Ishikawa (cell line): ENCODE data around the gene PLCG1.

ENCODE experiments used
- CEBPB ChIP-seq: IDR thresholded peaks from 2 replicates; pipeline ENCODE4 v1.6.1; 2012
- CREB1 ChIP-seq: IDR thresholded peaks from 2 replicates; pipeline ENCODE4 v1.6.1; 2012; ENCODE audit warnings: low read depth
- EGR1 ChIP-seq: IDR thresholded peaks from 2 replicates; pipeline ENCODE4 v1.6.1; 2012
- EP300 ChIP-seq: IDR thresholded peaks from 2 replicates; pipeline ENCODE4 v1.6.1; 2012; ENCODE audit warnings: borderline replicate concordance
- FOXM1 ChIP-seq: IDR thresholded peaks from 2 replicates; pipeline ENCODE4 v1.6.1; 2012; ENCODE audit warnings: low read depth, borderline replicate concordance
- NFIC ChIP-seq: IDR thresholded peaks from 2 replicates; pipeline ENCODE4 v1.6.1; 2012
- RAD21 ChIP-seq: IDR thresholded peaks from 2 replicates; pipeline ENCODE4 v1.6.1; 2012; ENCODE audit warnings: low read depth
- TAF1 ChIP-seq: IDR thresholded peaks from 2 replicates; pipeline ENCODE4 v1.6.1; 2012; ENCODE audit warnings: low read depth, mild to moderate bottlenecking
- TCF12 ChIP-seq: IDR thresholded peaks from 2 replicates; pipeline ENCODE4 v1.6.1; 2012; ENCODE audit warnings: low read depth
- TEAD4 ChIP-seq: IDR thresholded peaks from 2 replicates; pipeline ENCODE4 v1.6.1; 2012
- YY1 ChIP-seq: IDR thresholded peaks from 2 replicates; pipeline ENCODE4 v1.6.1; 2012; ENCODE audit warnings: low read depth
- ZBTB7A ChIP-seq: IDR thresholded peaks from 2 replicates; pipeline ENCODE4 v1.6.1; 2012; ENCODE audit warnings: low read depth
- TF ChIP-seq, protein P1 (sequence below): IDR thresholded peaks from 2 replicates; pipeline ENCODE4 v1.6.1; 2012; ENCODE audit warnings: low read depth, mild to moderate bottlenecking
- TF ChIP-seq, protein P2 (sequence below): IDR thresholded peaks from 2 replicates; pipeline ENCODE4 v1.6.1; 2012
- TF ChIP-seq, protein P3 (sequence below): IDR thresholded peaks from 2 replicates; pipeline ENCODE4 v1.6.1; 2012

The PLCG1 gene

DNA sequence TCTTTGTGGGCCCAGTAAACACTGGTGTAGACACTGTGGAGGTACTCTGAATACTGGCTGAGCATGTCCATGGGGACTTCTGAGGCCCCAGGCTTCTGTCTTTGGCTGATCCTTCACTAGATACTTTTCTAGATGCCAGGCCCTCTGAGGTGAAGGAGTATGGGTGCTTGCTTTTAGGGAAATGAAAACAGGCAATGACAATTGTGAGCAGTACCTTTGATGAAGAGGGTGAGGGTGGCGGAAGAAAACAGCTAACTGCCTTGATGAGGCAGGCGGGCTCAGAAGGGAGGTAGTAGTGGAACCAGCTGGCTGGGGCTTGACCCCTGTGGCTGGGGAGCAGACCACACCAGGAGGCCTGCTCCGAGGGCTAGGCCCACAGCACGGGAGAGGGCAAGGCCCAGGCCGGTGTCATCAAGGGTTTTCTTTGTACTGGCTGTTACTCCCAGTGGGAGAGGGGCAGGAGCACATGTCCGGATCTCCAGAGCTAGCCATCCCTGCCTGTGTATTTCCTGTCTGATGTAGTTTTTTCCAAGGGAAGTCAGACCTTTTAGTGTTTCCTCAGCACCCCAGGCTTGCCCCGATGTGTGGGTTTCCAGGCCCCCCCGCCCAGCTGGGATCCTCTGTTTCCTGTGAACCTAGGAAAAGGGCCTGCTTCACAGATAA is 3.9 kb downstream of the PLCG1 start:
- TF ChIP-seq NFIC (no peak), TEAD4 (no peak), CREB1 (no peak), CEBPB (no peak), EGR1 (no peak)
- TF ChIP-seq, protein P1, sequence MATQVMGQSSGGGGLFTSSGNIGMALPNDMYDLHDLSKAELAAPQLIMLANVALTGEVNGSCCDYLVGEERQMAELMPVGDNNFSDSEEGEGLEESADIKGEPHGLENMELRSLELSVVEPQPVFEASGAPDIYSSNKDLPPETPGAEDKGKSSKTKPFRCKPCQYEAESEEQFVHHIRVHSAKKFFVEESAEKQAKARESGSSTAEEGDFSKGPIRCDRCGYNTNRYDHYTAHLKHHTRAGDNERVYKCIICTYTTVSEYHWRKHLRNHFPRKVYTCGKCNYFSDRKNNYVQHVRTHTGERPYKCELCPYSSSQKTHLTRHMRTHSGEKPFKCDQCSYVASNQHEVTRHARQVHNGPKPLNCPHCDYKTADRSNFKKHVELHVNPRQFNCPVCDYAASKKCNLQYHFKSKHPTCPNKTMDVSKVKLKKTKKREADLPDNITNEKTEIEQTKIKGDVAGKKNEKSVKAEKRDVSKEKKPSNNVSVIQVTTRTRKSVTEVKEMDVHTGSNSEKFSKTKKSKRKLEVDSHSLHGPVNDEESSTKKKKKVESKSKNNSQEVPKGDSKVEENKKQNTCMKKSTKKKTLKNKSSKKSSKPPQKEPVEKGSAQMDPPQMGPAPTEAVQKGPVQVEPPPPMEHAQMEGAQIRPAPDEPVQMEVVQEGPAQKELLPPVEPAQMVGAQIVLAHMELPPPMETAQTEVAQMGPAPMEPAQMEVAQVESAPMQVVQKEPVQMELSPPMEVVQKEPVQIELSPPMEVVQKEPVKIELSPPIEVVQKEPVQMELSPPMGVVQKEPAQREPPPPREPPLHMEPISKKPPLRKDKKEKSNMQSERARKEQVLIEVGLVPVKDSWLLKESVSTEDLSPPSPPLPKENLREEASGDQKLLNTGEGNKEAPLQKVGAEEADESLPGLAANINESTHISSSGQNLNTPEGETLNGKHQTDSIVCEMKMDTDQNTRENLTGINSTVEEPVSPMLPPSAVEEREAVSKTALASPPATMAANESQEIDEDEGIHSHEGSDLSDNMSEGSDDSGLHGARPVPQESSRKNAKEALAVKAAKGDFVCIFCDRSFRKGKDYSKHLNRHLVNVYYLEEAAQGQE, result no peak

DNA sequence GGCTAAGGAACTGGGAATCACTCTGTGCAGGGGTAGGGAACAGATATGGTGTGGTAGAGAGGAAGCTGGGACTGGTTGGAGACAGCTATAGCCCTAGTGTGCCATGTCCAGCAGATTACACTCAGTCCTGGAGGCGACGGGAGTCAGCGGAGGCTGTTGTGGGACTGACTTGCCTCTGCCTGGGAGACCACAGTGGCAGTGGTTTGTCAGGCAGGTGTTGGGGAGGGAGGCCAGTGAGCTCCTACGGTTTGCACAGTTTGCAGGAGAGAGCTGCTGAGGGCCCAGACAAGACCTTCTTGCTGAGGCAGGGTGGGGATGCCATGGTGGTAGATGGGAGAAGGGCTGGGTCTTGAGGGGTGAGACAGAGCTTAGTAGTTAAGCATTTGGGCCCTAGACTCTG is 4.9 kb downstream of the PLCG1 start:
- no peak for TF ChIP-seq TAF1
- TF ChIP-seq TEAD4, result no peak
- TF ChIP-seq, protein P2, sequence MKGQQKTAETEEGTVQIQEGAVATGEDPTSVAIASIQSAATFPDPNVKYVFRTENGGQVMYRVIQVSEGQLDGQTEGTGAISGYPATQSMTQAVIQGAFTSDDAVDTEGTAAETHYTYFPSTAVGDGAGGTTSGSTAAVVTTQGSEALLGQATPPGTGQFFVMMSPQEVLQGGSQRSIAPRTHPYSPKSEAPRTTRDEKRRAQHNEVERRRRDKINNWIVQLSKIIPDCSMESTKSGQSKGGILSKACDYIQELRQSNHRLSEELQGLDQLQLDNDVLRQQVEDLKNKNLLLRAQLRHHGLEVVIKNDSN, result no peak
- TF ChIP-seq, protein P3, sequence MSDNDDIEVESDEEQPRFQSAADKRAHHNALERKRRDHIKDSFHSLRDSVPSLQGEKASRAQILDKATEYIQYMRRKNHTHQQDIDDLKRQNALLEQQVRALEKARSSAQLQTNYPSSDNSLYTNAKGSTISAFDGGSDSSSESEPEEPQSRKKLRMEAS, result no peak
- TF ChIP-seq RAD21, result no peak
- no peak for TF ChIP-seq FOXM1

DNA sequence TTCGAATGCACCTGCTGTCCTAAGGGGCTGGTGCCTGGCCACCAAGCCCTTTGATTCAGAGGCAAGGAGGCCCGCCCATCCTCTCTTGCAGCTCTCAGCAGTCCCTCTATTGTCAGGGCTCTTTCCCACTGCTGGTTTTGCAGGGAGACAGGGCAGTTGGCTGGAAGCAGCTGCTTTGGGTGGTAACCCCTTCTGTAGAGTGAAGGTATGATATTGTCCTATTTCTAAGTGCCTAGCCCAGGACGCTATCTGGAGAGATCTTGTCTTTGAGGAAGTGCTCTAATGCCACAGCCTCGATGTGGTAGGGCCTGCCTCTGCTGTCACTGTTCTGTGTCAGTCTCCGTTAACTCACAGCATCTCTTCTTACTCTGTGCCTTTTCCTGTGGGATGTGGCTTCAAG is 5.6 kb downstream of the PLCG1 start:
- TF ChIP-seq ZBTB7A, result no peak
- TF ChIP-seq, protein P2, result no peak
- no peak for TF ChIP-seq EP300
- no peak for TF ChIP-seq EGR1
- no peak for TF ChIP-seq TCF12
- TF ChIP-seq, protein P1, result no peak

DNA sequence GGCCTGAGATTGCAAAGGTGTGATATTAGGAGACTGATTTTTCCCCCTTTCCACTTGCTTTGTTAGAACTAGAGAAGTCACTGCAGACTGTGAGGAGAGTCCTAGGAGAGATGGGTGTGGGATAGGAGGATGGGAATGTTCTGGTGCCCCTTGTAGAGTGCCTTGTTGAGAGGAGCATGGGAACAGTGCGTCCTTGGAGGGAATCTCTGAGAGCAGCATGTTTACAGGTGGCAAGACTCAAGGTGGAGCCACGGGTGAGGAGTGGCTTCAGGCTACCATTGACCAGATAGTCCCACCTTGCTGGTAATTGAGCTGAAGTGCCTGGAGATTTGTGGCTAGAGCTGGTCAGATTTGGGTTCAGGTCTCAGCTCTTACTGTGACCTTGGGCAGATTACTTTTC is 6.0 kb downstream of the PLCG1 start:
- no peak for TF ChIP-seq YY1
- TF ChIP-seq TAF1, result no peak
- TF ChIP-seq, protein P2, result no peak
- TF ChIP-seq TEAD4, result no peak
- no peak for TF ChIP-seq EGR1
- no peak for TF ChIP-seq EP300
- no peak for TF ChIP-seq ZBTB7A
- TF ChIP-seq, protein P3, result no peak
- no peak for TF ChIP-seq NFIC
- TF ChIP-seq CEBPB, result no peak
- no peak for TF ChIP-seq FOXM1
- no peak for TF ChIP-seq CREB1
- no peak for TF ChIP-seq TCF12

DNA sequence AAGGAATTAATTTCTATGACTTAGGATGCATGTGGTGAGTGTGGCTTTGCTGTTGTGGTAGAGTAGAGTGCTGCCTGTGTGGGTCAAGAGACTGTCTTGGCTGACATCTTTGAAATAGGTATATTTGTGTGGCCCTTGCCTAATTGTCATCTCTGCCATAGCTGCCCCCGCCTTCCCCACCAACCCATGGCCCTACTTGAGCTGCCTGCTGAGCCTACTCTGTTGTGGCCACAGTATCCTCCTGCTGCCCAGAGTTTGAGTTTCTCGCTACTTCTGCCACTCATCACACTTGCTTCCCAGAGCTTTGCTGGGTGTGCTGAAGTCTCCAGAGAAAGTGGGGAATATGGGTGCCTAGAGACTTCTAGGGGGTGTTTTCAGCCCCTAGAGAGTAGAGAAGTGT is 8.0 kb downstream of the PLCG1 start:
- TF ChIP-seq EGR1, result no peak
- no peak for TF ChIP-seq TCF12
- TF ChIP-seq, protein P2, result no peak
- TF ChIP-seq YY1, result no peak
- TF ChIP-seq FOXM1, result no peak
- TF ChIP-seq EP300, result no peak
- no peak for TF ChIP-seq RAD21
- TF ChIP-seq CEBPB, result no peak
